ENCODE measurements around the gene SLCO1C1. TPM values are rescaled to one million over a fixed set of nuclear protein-coding genes. Genes with fewer than 3 reads are reported as not detected.
A peak's percentile ranks its signal among the peaks of the same experiment; 100 is the strongest.
"Not testable (repeated sequence)": the region's sequence is repeated elsewhere in the genome, so short reads cannot be mapped to it uniquely, and the experiment has no call there.

The SLCO1C1 gene, protein sequence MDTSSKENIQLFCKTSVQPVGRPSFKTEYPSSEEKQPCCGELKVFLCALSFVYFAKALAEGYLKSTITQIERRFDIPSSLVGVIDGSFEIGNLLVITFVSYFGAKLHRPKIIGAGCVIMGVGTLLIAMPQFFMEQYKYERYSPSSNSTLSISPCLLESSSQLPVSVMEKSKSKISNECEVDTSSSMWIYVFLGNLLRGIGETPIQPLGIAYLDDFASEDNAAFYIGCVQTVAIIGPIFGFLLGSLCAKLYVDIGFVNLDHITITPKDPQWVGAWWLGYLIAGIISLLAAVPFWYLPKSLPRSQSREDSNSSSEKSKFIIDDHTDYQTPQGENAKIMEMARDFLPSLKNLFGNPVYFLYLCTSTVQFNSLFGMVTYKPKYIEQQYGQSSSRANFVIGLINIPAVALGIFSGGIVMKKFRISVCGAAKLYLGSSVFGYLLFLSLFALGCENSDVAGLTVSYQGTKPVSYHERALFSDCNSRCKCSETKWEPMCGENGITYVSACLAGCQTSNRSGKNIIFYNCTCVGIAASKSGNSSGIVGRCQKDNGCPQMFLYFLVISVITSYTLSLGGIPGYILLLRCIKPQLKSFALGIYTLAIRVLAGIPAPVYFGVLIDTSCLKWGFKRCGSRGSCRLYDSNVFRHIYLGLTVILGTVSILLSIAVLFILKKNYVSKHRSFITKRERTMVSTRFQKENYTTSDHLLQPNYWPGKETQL
- polyA plus RNA-seq (ENCODE audit: insufficient read length in 12 of 12), result 1 to 10 TPM in 2 of 12 donors, under 1 TPM in 8, not detected in 2; 0.12 to 1.1 (median 0.32) TPM
- long read RNA-seq, donor 1, partial matches to known transcripts, result 0 of 3 reads
- long read RNA-seq, donor 1, other reads (novel, unspliced or antisense), result 0 of 3 reads
- long read RNA-seq, donor 2, result 0 reads
- long read RNA-seq, donor 3, result 0 reads
- long read RNA-seq, donor 4, result 0 reads
- long read RNA-seq, donor 5, result 0 reads
- long read RNA-seq, donor 6, result 0 reads
- long read RNA-seq, donor 7, result 0 reads
- long read RNA-seq, donor 8, result 0 reads
- long read RNA-seq, donor 9, result 0 reads
- long read RNA-seq, donor 10, result 0 reads
- long read RNA-seq, donor 11, partial matches to known transcripts, result 0 of 1 reads
- long read RNA-seq, donor 11, other reads (novel, unspliced or antisense), result 0 of 1 reads

DNA sequence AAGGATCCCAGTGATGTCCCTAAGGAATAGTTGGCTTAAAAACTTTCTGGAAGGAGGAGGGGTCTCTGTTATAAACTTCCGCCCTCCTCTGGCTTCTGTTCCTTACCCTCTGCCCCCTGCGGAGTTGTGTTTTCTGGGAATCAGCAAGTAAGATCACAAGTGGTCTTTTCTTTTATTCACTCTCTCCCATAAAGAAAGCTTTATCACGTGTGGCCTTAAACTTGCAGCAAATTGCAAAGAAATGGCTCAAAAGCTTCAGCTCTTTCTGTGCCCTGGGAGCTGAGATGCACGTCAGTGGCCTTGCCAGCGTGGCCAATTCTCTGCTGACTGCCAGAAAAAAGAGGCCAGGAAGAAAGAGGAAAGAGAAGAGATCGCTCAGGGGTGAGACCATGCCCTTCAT, at the start of gene SLCO1C1:
Gene SLCO1C1 (plus strand): TSS at position 101 of the 400 bp plus-strand sequence. CDS start 4,245 bp downstream, outside the sequence.
- DNase-seq, result no peak

DNA sequence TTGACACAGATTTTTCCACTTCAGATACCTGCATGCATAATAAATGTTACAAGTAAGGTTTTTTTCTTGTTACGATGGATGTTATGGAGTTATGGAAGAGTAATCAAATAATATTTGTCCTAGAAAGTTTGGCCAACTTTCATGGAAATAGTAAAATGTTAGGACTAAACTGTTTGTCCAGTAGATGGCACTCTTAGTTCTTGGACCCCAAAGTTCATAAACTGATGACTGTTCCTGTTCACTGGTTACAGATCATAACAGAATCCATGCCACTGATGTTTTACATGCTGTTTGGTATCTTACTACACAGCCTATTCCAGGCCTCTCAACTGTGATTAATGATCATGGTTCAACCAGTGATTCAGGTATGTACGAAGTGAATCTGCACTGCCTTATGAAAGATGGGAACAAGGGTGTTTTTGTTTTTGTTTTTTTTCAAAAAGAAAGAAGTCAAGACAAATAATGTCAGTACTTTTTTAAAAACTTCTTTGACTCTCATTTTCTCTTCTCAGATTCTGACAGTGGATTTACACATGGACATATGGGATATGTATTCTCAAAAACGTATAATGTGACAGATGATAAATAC, 48.8 kb upstream of the SLCO1C1 start:
- DNase-seq, result peak; percentile 41

DNA sequence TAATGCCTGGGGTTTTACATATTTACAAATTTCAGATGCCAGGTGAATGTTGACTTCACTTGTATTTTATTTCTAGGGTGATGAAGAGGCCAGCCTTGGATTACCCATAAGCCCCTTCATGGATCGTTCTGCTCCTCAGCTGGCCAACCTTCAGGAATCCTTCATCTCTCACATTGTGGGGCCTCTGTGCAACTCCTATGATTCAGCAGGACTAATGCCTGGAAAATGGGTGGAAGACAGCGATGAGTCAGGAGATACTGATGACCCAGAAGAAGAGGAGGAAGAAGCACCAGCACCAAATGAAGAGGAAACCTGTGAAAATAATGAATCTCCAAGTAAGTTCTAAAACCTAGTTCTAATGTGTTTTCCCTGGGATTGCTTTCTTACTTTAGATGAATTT, 41.3 kb upstream of the SLCO1C1 start:
- no peak for DNase-seq

DNA sequence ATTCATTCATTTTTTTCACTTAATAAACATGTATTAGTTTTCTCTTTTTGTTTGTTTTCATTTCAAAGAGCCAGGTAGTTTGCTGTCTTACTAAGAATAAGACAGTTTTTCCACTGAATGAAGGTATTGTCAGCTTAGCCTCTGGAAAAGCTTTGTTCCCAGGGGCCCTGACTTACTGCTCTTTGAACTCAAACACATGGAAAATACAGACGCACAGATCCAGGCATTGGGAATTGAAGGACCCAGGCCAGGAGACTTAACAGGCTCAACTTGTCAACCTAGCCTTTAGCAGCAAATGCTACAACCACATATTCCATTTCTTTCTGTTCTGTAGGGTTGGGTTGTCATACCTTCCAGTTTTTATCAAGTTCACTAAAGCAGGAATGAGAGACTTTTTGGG, 38.5 kb upstream of the SLCO1C1 start:
- DNase-seq, result no peak

DNA sequence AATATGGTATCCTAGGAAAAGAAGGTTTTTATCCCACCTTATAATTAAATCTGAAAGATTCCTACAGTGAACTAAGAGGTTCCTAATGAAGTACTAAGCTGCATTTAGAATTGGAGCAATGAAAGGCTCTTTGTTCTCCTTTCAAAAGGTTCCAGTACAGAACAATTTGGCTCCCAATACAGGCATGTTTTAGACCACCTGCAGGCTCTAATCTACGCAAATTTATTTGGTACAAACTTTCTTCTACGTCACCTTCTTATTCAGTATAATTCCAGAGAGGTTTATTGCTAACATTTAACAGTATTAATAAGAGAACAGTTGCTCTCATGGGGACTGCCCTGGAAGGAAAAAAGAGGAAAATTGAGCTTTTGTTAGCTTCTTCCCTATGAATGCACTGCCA, 37.6 kb upstream of the SLCO1C1 start:
- DNase-seq, result no peak

DNA sequence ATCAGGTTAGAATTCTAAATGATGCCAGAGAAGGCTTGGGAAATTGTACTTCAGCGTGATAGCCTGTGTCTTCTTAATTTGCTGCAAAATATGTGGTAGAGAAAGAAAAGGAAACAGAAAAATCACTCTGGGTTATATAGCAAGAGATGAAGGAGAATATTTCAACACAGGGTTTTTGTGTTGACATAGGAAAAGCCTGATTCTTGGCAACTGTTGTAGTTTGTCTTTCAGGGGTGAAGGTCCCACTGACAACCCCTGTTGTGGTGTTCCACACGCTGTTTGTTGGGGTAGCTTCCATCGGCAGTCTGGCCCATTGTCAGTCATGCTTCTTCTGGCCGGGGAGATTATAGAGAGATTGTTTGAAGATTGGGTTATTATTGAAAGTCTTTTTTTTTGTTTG, 13.8 kb upstream of the SLCO1C1 start:
- DNase-seq, result no peak

DNA sequence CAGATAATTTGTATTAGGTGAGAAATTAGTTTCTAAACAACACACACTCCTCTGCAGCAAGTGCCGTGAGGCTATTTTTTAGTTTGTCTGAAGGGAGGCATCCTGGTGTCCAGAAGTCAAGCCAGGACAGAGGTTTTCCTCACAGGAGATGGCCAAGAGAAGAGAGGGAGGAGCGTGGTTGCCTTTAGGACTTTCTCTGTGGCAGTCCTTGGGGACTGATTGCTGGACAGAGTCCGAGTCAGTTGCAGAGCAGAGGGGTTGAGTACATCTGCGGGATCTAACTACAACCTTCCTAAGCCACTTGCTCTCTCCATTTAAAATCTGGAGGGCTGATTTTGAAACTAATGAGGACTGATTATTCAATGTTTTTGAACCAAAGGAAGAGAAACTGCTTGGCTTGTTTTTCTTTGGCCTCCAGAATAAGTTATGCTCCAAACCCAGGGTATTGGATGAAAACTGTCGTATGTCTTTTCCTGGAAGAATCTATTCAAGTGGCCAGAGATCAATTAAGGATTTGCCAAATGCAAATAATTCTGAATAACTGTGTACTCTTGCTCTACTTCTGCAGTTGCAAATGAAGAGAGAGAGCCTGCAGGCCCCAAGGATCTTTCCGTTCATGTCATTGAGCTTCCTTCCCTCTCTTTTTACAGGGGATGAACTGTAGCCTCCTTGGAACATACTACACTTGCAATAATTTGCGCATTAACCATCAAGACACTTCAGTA, 1.2 kb downstream of the SLCO1C1 start:
- DNase-seq, result peak; percentile 5

DNA sequence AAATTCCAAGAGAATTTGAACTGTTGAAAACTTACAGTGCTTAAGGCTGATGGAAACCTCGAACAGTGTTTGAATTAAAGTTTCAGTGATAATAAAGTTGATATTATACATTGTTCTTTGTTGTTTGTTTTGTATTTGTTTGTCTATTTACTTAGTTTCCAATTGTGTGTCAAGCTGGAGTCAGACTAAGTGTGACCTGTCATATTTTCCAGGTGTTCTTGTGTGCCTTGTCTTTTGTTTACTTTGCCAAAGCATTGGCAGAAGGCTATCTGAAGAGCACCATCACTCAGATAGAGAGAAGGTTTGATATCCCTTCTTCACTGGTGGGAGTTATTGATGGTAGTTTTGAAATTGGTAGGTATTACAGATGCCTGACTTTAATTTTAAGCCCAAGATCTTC, 6.0 kb downstream of the SLCO1C1 start:
- no peak for DNase-seq

DNA sequence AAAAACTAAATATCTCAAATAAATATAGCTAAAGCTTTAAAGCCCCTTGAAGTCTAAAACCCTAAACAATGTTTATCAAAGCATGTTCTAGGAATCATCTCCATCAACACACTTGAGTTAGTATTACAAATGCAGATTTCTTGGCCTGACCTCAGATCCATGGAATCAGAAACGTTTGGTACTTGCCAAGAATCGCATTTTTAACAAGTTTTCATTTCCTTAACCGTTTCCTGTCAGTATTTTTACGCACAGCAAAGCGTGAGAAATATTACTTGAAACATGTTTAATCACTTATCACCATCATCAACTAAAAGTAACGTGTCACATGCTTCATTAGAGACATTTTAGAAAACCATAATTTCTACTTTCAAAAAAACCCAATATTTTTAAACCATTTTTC, 9.7 kb downstream of the SLCO1C1 start:
- DNase-seq, result no peak

DNA sequence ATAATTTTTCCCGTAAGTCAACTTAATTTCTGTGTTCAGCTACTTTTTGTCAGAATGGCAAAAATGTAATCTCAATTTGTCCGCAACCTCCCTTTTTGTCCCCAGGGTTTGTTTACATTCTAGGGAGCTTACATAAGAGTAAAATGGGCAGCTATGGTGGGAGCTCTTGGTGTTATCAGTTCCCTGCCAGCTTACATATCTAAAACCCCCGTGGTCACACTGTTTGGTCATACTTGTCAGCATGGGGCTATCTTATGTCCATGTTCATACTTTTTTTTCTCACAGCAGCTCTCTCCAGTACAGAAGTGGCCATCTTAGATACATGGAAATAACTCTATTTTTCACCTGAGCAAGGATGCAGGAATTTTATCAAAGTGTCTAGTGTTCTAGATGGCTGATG, 16.7 kb downstream of the SLCO1C1 start:
- no peak for DNase-seq

DNA sequence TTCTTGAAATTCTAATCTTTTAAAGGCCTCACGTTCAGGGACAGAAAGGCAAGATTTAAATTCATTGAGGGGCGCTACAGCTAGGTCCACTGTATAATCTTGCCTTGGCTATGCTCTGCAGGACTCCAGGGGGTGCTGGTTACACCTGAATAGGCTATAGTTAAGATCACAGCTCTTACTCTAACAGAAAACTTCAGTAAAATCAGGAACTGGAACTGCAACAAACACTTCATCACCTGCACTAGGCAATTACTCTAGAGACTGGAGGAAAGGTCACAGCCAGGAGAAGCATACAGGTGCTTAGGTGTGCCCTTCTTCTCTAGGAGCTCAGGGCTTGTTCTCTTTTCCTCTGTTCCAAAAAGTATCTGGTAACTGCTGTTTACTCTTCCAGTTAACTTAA, 20.9 kb downstream of the SLCO1C1 start:
- DNase-seq, result no peak

DNA sequence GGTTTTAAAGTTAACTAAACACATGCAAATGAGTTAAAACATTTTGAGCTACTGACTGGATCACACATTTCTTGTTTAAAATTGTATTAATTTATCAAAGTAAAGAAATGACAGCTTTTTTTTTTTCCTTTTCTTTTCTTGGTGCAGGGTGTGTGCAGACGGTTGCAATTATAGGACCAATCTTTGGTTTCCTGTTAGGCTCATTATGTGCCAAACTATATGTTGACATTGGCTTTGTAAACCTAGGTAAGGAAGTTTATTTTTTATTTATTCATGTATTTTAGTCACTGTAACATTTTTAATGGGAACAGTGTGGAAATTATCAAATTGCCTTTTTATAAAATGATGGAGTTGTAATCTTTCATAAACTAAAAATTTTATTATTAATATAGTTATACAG, 21.9 kb downstream of the SLCO1C1 start:
- DNase-seq, result no peak

DNA sequence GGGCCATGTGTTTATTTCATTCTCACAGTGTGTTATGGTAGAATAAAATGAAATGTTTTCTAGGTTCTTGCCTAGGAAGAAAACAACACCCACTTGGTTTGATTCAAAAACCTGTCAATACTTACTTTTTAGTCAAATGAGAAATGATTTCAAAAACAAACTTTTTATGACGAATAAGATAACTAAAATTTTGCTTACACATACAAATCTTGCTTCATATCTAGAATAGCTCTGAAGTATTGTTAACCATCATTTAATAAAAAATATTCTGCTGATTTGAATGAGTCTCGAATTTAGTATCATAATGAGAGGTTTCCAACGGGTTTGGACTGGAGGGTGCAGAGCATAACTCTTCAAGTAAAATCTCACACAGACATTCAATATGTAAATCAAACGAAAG, 23.2 kb downstream of the SLCO1C1 start:
- no peak for DNase-seq

DNA sequence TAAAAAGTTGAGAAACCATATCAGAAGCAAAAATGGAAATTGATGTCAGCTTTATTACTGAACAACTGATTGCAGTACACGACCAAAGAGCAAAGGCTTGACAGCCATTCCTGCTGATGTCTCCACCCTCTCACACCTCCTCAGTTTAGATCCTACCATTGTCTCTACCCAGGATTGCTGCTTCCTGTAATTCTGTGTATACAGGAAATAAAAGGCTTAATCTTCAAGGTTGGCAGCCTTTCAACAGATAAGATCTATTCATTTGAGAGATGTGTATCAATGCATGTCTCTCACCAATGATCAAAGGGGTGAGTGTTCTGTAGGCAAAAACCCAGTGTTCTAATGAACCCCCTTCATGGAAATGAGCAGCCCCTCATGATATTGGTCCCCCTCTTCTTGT, 27.0 kb downstream of the SLCO1C1 start:
- no peak for DNase-seq

DNA sequence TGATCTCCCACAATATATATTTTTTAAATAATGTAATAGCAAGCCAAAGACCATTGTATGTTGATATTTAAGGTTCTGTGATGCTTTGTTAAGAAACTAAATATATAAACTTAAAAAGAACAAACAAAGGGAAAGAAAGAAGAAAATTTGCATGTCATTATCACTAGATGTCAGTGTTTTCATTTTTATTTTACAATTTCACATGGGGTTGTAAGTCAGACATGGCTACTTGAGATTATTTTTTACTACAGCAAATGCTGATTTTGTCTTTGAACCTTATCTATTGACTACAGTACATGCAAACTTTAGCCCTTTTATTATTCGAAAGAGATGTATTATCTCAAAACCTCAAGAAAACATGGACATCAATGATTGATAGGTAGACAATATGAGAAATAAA, 36.1 kb downstream of the SLCO1C1 start:
- no peak for DNase-seq

DNA sequence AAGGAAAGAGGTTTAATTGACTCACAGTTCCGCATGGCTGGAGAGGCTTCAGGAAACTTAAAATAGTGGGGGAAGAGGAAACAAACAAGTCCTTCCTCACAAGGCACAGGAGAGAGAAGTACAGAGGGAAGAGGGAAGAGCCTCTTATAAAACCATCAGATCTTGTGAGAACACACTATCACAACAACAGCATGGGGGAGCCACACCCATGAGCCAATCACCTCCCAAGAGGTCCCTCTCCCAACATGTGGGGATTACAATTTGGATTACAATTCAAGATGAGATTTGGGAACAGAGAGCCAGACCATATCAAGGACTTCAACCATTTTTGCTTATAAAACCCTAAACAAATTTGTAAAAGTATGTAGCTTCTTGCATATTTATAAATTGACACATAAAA, 45.8 kb downstream of the SLCO1C1 start:
- no peak for DNase-seq

DNA sequence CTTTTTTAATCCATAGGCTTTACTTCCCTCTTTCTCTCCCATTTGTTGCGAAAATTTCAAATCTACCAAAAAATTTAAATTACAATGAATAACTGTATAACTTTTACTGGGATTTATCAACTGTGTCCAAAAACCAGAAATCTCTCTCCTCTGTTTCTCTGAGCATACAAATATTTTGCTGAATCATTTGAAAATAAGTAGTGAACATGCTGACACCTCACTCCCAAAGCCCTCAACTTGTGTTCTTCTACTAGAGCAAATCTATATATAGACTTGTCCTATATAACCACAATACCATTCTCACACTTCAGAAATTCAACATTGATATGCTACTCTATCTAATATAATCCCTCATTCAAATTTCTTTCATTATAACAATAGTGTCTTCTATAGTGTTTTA, 53.1 kb downstream of the SLCO1C1 start:
- no peak for DNase-seq

DNA sequence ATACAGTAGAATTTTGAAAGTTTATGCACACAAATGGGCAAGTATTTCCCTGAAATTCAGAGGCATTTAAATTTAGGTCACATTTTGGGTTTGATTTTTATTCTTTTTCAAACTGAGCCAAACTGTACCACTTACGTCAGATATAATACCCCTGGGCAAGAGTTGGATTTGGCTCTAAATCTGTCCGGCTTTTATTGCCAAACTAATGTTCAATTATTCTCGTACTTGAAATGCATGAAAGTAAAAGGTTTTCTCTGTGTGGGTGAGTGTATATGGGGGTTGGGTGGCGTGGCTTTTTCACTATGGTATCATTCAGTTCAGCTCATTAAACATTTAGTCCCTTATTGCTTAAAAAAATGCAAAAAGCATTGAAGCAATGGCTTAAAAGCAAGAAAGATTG, 55.9 kb downstream of the SLCO1C1 start:
- DNase-seq, result no peak

DNA sequence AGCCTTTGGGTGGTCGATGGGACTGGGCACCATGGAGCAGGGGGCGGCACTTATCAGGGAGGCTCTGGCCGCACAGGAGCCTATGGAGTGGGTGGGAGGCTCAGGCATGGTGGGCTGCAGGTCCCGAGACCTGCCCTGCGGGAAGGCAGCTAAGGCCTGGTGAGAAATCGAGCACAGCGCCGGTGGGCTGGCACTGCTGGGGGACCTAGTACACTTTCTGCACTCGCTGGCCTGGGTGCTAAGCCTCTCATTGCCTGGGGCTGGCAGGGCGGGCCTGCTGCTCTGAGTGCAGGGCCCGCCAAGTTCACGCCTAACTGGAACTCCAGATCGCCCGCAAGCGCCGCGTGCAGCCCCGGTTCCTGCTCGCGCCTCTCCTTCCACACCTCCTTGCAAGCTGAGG, 82.3 kb downstream of the SLCO1C1 start:
- DNase-seq, result no peak

DNA sequence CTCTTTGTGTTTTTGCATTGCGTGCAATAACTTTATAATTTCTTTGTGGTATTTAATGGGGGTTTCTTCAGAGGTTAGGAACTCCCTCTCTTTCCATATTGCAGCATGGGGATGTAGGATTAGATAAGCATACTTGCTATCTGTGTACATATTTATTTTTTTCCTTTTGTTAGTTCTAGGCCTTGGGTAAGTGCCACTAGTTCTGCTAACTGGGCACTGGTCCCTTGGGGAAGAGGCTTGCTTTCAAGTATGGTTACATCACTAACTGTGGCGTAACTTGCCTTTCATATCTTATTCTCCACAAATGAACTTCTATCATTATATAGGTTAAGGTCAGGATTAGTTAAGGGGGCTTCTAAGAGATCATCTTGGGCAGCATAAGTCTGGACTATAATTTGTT, 83.8 kb downstream of the SLCO1C1 start:
- no peak for DNase-seq

DNA sequence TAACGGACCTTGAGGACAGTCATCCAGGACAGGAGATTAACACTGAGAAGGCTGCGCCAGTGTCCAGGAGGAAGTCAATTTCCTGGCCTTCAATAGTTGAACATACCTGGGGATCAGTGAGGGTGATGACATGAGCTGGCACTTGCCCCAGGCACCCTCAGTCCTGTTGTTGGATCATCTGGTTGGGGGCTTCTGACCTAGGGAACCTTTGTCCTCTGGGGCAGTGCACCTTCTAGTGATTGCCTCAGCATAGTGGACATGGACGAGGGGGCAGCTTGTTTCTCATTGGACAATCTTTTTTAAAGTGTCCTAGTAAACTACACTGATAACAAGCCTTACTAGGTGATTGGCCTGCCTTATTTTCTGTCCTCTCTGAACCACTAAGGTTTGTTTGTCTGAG, 84.8 kb downstream of the SLCO1C1 start:
- not testable (repeated sequence) for DNase-seq
